GM23248 (cell line): ENCODE data around the gene MRGPRG.
"Not testable (repeated sequence)": the region's sequence is repeated elsewhere in the genome, so short reads cannot be mapped to it uniquely, and the experiment has no call there.

Experiments used
- EZH2 ChIP-seq: fragments of 200-600 bp; sonication (generic); IDR thresholded peaks from 2 replicates; pipeline ENCODE4 v1.6.1; 2018; ENCODE audit warnings: antibody characterized with exemption, mild to moderate bottlenecking; ENCODE audit not compliant: insufficient read depth, poor library complexity, severe bottlenecking
- EZH2phosphoT487 ChIP-seq: fragments of 200-600 bp; sonication (generic); IDR thresholded peaks from 2 replicates; pipeline ENCODE4 v1.6.1; 2018; ENCODE audit warnings: antibody characterized with exemption, moderate library complexity, mild to moderate bottlenecking, low read depth; ENCODE audit not compliant: insufficient read depth

- TF ChIP-seq EZH2phosphoT487, EZH2: not testable (repeated sequence)
Measured at GRCh38 chr11:3262548-3262947, 43.9 kb upstream of the MRGPRG start.
